Activated CD8-positive, alpha-beta memory T cell treated with anti-CD3 and anti-CD28 coated beads for 36 hours (primary cell): Measurements from ENCODE around the gene ANKDD1B. TPM values are rescaled to one million over a fixed set of nuclear protein-coding genes. Genes with fewer than 3 reads are reported as not detected.

Experiments used
- CTCF ChIA-PET: fragments of 350-600 bp; sonication (Branson Sonifier 250); formaldehyde crosslinking; loops from one replicate; lab custom pipeline; 2021; ENCODE audit warnings: antibody characterized with exemption; lab: Charles Lee
- POLR2A ChIA-PET: fragments of 350-600 bp; sonication (Branson Sonifier 250); formaldehyde crosslinking; loops from one replicate; lab custom pipeline; 2021; ENCODE audit warnings: antibody characterized with exemption; lab: Charles Lee
- total RNA-seq, 2 experiments: library from RNA; stranded (reverse); gene quantifications; one replicate each; pipeline ENCODE4 v1.2.3, GENCODE V29; 2021

ANKDD1B gene
- total RNA-seq, 2 experiments from 2014 or later = 0.08 to 0.17 TPM

DNA sequence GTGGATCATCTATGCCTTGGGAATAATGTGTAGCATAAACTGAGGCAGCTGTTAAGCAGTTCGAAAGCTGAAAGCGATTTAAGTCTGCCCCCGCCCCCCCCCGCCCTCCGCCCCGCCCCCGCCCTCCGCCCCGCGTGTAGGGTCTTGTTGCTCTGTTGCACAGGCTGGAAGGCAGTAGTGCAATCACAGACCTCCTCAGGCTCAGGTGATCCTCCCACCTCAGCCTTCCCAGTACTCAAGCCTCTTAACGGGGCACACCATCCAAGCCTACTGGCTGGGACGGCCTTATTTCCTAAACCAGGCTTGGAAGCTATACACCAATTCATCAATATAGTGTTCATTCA is 945 bp downstream of the ANKDD1B start:
- ChIA-PET CTCF (no interaction called here), POLR2A (no interaction called here)

DNA sequence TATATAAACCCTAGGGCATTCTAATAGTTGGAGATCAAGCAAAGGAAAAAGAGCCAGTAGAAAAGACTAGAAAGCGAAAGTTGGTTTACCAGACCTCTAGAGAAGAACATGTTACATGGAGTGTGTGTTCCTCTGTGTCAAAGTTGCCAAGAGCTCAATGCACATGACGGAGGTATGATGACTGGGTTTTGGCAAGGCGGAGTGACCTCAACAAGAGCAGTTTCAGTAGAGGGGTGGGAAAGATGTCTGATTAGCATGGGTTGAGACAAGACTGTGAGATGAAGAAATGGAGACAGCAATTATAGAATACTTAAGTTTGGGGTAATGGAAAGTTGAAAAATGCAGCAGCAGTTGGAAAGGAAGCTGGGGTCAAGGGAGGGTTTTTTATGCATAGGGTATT is 1.6 kb downstream of the ANKDD1B start:
- POLR2A ChIA-PET = no interaction called here
- CTCF ChIA-PET = no interaction called here

- POLR2A ChIA-PET = no interaction called here
Measured at GRCh38 chr5:75614176-75614575, 2.9 kb downstream of the ANKDD1B start.

GRCh38 chr5:75616371-75616881 is 5.2 kb downstream of the ANKDD1B start:
- ChIA-PET POLR2A (no interaction called here), CTCF (no interaction called here)

More at GRCh38 chr5:75614176-75614575, 2.9 kb downstream of the ANKDD1B start:
- CTCF ChIA-PET = no interaction called here

DNA sequence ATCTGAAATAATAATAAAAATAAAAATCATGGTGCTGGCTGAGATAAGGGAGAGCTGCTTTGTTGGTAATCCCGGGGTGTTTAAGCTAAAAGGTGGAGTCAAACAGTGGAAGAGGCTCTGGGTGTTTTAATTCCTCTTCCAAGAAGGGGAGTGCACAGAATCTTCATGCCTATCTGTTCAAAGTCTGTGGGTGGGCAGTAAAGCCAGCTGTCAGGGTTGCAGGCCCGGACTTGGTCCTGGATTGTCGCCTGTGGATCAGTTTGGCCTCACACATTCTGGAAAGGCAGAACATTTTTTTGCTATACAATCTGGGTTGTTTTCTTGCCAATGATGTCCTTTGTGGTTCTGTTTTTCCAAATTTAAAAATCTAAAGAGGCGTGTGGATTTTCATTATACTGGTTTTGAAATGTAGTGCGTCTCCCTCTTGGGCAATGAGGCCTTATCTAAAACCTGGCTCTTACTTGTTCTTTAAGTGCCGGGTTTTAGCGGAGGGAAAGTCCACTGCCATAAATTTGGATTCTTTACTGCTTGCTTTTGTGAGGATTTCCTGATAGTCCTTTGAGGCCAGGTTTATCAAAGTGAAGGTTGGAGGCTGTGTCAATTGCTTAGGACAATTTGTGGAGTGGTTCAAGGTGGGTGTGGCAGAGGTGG is 5.8 kb downstream of the ANKDD1B start:
- ChIA-PET POLR2A (interaction anchor here (0.6 kb wide), 1 partner anchor 102 kb away, joined by 4 read pairs; no protein-coding TSS in a partner anchor), CTCF (no interaction called here)

- CTCF ChIA-PET = no interaction called here
- POLR2A ChIA-PET = interaction anchor here (0.6 kb wide), 1 partner anchor 103 kb away, joined by 4 read pairs; no protein-coding TSS in a partner anchor
Measured at GRCh38 chr5:75617736-75618352, 6.6 kb downstream of the ANKDD1B start.

GRCh38 chr5:75620184-75620959 is 9.1 kb downstream of the ANKDD1B start:
- CTCF ChIA-PET = no interaction called here
- POLR2A ChIA-PET = no interaction called here

DNA sequence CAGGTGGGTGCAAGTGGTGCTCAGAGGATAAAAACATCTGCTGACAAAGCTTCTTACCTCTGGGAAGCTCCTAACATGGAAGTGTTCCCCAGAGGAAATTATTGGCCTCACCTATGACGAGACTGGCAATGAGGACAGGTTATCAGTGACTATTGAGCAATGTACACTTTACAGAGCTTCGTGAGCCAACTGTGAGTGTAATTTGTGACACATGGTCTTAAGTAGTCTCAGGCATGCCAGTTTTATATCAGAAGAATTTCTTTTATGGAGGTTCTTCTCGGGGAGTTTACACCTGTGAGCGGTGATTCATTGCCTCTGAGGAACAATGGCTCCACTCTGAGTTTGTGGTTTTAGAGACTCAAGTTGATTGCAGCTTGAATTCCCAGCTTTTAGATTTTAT is 11.3 kb downstream of the ANKDD1B start:
- POLR2A ChIA-PET = no interaction called here
- CTCF ChIA-PET = interaction anchor here (0.5 kb wide), 1 partner anchor 753 kb away, joined by 3 read pairs; no protein-coding TSS in a partner anchor

DNA sequence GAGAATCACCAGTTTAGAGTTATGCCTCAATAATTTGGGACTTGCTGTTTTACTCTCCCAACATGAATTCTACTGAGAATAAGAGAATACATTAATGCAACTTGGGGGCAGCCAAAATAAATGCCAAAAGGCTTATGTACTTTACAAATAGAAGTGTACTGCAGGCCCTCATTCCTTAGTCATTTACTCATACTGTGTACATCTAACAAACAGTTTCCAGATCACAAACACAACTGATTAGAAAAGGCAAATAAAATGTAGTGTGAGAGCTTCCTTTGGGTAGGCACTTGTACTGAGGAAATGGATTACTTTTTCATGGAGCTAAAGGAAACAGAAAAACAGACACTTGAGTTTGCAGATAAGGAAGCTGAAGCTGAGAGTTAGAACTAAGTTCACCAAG is 12.6 kb downstream of the ANKDD1B start:
- ChIA-PET POLR2A (no interaction called here), CTCF (interaction anchor here (0.6 kb wide), 1 partner anchor 38 kb away, joined by 5 read pairs; no protein-coding TSS in a partner anchor)

DNA sequence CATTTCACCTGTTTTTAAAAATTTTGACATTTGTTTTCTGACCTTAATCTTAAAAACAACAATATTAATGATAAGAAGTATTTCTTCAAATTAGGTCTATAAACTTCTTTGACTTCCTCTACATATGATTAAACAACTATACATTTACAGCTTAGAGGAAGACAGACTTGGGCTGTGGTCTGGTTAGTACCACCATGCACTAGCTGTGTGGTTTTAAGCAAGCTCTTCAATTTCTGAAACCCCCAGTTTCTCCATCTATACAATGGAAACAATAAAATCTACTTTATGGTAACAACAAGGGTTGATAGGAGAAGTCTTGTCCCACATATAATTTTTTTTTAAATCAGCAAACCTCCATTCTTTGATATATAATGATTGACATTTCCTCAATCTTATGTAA is 15.7 kb downstream of the ANKDD1B start:
- ChIA-PET POLR2A (no interaction called here), CTCF (no interaction called here)

GRCh38 chr5:75627801-75628200 is 16.5 kb downstream of the ANKDD1B start:
- CTCF ChIA-PET = no interaction called here

DNA sequence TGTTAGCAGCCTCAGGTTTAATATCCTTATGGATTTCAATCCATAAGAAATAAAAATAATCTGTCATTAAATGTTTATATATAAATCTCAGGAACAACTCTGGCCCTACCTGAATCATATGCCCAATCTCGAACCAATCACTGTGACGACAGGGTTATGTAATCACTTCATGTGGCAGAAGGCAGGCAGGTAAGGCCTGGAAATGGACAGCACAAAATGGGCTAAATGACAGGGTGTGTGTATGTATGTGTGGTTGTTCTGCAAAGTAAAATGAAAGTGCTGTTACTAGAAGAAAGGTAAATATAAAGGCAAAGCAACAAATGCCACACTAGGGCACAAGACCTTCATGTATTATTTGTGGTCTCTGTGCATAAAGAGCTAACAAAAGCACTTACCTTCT is 19.6 kb downstream of the ANKDD1B start:
- POLR2A ChIA-PET = no interaction called here
- CTCF ChIA-PET = no interaction called here

More at GRCh38 chr5:75627801-75628200, 16.5 kb downstream of the ANKDD1B start:
- POLR2A ChIA-PET = no interaction called here

DNA sequence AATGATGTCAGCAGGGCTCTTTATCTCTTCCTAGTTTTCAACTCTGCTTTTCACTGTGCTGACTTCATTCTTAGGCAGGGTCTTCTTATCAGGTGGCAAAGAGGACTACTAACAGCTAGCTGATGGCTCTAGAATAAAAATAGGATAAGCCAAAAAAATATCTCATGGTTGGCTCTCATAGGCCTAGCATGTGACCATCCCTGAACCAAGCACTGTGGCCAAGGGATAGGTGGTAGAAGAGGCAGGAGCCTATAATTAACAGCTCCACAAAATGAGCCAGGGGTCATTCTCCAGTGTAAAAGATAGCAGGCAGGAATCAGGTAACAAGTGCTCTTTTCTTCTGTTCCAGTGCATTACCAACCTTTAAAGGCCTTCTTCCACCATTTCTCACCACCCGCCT is 21.1 kb downstream of the ANKDD1B start:
- CTCF ChIA-PET = no interaction called here
- POLR2A ChIA-PET = no interaction called here

DNA sequence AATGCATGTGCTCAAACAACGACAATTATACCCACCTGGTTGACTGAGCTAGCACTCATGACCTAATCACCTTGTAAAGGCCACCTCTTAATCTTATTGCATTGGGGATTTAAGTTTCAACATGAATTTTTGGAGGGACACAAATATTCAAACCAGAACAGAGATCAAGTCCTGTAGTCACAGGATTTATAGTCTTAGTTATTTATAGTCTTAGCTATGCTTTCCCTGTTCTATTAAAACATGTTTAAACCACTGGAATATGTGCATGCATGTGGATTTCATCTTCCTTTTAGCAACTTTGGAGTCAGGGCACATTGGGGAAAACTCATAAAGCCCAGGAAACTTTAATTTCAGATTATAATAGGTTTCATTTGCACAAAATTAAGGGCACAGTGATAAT is 26.7 kb downstream of the ANKDD1B start:
- ChIA-PET POLR2A (no interaction called here), CTCF (no interaction called here)

GRCh38 chr5:75639535-75640311 is 28.5 kb downstream of the ANKDD1B start:
- POLR2A ChIA-PET = no interaction called here

DNA sequence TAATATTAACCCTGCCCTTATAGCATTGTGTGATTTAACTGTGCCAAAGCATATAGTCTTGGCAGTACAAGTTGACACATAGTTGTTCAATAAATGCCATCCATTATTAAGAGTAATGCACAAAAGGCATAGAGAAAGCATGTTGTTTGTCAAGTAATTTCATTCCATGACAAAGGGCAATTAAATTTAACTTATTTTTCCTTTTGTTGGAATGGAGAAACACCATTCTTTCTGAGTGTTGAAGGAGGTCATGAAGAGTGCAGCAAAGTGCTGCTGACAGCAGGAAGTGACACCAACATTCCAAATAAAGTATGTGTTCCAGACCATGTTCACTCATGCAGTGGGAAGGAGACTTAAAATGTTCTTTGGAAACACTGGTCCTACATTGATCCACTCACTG is 29.1 kb downstream of the ANKDD1B start:
- POLR2A ChIA-PET = no interaction called here

More at GRCh38 chr5:75639535-75640311, 28.5 kb downstream of the ANKDD1B start:
- CTCF ChIA-PET = no interaction called here

DNA sequence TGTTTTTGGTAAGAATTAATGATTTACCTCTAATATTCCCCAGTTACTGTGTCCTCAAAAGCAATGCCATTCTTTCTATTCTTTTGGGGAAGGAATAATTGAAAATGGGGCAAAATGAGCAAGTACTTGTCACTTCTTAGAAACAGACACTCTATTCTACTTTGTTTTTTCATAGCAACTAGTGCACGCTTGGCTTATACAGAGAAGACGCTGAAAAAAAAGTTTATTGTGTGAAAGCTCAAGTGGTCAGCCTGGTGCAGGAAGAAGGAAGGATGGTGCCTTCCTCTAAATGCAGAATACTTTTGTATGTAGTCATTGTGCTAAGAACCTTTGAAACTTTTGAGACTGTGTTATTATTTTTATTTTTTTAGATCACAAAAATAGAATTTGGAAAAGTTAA is 29.6 kb downstream of the ANKDD1B start:
- POLR2A ChIA-PET = no interaction called here
- CTCF ChIA-PET = no interaction called here

More for the DNA sequence above, 29.1 kb downstream of the ANKDD1B start:
- CTCF ChIA-PET = no interaction called here

DNA sequence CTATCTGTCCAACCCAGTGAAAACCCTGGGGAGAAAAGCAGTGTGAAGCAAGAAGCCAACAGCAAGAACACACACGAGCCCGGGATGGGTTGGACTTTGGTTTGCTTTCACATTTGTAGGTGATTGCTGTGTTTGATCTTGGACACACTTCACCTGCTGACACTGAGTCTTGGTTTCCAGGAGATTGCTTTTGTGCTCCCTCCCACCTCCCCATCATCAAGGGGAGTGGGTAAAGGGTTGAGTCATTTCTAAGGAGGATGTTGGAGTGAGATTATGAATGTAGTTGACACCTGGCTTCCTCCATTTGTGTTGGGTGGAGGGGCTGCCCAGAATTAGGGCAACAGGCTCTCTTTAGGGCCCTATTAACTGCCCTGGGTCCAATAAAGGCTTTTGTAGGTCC is 37.5 kb downstream of the ANKDD1B start:
- CTCF ChIA-PET = no interaction called here
- POLR2A ChIA-PET = no interaction called here

DNA sequence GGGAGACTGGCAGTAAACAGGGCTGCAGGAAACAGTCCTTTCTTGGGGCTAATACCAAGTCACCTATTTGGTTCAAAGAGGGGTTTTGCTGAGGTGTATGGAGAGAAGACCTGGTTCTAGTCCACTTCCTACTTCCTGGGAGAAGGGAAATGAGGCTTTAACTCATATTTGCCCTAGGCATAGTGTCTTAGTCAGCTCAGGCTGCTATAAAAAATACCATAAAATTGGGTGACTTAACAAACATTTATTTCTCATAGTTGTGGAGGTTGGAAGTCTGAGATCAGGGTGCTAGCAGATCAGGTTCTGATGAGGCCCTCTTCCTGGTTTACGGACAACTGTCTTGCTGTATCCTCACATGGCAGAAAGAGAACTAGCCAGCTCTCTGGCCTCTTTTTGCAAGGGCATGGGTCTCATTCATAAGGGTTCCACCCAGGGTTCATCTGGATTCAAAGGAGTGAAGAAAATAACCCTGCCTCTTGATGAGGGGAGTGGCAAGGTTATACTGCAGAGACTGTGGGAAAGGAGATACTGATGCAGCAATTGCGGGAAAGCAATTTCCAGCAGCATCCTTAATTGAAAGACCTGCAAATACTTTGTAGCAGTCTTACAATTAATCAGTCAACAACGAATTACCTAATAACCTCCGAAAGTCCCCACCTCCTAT is 40.5 kb downstream of the ANKDD1B start:
- ChIA-PET CTCF (no interaction called here), POLR2A (no interaction called here)
